ENCODE results near the gene PRMT5.

PRMT5 gene

DNA sequence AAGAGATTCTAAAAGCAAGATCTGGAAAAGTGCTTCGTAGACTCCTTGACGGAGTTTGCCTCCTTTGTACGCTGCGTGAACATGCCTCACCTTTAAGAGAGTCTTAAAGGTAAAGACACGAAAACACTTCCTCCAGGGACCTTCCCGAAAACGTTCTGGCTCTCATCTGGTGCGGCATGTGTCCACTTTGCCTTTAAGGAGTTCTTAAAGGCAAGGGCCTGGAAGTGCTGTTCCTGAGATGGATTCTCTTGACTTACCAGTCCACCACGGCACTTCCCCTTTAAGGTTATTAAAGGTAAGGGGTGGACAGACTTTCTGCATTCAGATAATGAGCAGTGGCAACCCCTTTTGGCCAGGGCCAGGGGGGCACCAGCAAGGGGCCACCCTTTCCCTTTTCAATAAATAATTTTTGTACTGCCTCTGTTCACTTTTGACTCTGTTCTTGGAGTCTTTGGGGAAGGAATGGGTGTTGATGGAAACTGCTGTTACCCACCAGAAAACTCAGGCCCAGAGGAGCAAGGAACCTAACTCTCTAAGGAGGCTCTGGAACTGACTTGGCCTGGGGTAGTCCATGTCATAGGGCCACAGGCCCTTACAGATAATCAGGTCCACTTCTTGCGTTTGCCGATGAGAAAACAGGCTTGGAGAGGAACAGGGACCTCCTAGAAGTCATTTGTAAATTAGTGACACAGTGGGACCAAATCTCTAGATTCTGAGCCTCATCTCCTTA lies 41.8 kb downstream of the PRMT5 start:
- H3K27me3 ChIP-seq, result no peaks in the 10 kb centered on the region
- no peaks in the 10 kb centered on the region for H3K9me3 ChIP-seq
- H3K4me1 ChIP-seq, result peaks cover 7% of the 10 kb centered on the region
- H3K36me3 ChIP-seq, result no peaks in the 10 kb centered on the region
- TF ChIP-seq, protein P1, sequence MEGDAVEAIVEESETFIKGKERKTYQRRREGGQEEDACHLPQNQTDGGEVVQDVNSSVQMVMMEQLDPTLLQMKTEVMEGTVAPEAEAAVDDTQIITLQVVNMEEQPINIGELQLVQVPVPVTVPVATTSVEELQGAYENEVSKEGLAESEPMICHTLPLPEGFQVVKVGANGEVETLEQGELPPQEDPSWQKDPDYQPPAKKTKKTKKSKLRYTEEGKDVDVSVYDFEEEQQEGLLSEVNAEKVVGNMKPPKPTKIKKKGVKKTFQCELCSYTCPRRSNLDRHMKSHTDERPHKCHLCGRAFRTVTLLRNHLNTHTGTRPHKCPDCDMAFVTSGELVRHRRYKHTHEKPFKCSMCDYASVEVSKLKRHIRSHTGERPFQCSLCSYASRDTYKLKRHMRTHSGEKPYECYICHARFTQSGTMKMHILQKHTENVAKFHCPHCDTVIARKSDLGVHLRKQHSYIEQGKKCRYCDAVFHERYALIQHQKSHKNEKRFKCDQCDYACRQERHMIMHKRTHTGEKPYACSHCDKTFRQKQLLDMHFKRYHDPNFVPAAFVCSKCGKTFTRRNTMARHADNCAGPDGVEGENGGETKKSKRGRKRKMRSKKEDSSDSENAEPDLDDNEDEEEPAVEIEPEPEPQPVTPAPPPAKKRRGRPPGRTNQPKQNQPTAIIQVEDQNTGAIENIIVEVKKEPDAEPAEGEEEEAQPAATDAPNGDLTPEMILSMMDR (IDR thresholded peaks at IDR 0.05; ENCODE audit: low read depth, low read length), result no peak
- peak overlapping the region; percentile 65 for H3K4me3 ChIP-seq (ENCODE audit: low read depth, low read length)
- no peak for DNase-seq

DNA sequence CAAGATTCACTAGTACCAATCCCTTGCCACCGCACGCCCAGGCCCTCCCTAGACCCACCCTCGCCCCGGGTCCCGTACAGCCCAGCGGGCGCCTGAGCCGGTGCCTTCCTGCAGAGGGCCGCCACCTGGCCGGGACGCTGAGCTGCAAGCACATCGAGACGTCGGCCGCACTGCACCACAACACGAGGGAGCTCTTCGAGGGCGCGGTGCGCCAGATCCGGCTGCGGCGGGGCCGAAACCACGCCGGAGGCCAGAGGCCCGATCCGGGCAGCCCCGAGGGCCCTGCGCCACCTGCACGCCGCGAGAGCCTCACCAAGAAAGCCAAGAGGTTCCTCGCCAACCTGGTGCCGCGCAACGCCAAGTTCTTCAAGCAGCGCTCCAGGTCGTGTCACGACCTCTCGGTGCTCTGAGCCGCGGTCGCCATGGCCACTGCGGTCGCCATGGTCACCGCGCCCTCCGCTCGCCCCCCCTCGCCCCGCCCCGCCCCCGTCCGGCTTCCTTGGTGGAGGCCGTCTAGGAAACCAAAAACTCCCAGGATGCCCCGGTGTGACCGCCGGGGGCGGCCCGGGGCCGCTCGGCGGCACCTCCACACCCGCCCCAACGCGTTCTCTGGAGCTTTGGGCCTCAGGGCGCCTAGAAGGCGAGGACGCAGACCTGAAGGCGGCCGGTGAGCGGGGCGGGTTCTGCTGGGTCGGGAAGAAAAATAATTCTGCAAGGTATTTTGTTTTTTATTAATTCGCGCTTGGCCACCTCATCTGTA lies 42.5 kb downstream of the PRMT5 start:
- Histone ChIP-seq H3K4me1 (peaks cover 7% of the 10 kb centered on the region), H3K27me3 (no peaks in the 10 kb centered on the region), H3K4me3 (ENCODE audit: low read depth, low read length) (peak overlapping the region; percentile 65), H3K36me3 (no peaks in the 10 kb centered on the region), H3K9me3 (no peaks in the 10 kb centered on the region)
- TF ChIP-seq, protein P1 (IDR thresholded peaks at IDR 0.05; ENCODE audit: low read depth, low read length), result peak; percentile 7; the same call in 1 of the 2 replicates
- peak; percentile 64 for DNase-seq

DNA sequence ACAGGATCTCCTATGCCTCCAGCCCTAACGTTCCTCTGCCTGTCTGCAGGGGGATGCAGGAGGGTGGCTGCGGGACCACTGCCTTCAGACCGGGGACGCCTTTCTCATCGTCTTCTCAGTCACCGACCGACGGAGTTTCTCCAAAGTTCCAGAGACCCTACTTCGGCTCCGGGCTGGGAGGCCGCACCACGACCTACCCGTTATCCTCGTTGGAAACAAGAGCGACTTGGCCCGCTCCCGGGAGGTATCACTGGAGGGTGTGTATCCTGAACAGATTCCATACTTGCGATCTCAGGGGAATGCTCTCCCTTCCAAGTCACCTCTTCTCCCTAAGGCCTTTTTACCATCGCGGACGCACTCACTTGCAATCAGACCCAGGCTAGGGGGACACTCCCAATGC lies 43.2 kb downstream of the PRMT5 start:
- no peaks in the 10 kb centered on the region for H3K36me3 ChIP-seq
- TF ChIP-seq, protein P1 (IDR thresholded peaks at IDR 0.05; ENCODE audit: low read depth, low read length), result no peak
- peak overlapping the region; percentile 65 for H3K4me3 ChIP-seq (ENCODE audit: low read depth, low read length)
- no peak for DNase-seq
- H3K27me3 ChIP-seq, result no peaks in the 10 kb centered on the region
- H3K9me3 ChIP-seq, result no peaks in the 10 kb centered on the region
- H3K4me1 ChIP-seq, result peaks cover 7% of the 10 kb centered on the region

DNA sequence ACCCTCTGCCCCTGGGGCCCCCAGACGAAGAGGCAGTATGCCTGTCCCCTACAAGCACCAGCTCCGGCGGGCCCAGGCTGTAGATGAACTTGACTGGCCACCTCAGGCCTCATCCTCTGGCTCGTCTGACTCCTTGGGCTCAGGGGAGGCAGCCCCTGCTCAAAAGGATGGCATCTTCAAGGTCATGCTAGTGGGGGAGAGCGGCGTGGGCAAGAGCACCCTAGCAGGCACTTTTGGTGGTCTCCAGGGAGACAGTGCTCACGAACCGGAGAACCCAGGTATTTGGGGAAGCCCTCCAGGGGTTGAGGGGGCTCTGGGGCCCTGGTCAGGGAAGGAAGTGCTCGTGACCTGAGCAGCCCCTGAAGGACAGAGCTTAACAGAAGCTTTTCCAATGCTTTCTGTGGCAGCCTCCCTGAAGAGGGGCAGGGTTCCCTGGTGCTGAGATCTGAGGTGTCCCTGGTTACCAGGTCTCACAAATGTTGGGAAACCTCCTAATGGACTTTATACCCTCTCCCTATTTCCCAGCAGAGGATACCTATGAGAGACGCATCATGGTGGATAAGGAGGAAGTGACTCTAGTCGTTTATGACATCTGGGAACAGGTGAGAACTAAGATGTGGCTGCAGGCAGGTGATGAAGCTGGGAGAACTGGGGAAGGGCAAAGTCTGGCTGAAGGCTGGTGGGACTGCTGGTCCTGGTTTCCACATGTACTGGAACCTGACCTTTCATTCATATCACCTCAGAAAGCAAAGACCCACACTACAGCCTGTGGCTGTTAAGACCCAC lies 44.2 kb downstream of the PRMT5 start:
- Histone ChIP-seq H3K4me3 (ENCODE audit: low read depth, low read length) (no peak overlapping the region), H3K27me3 (no peaks in the 10 kb centered on the region), H3K36me3 (no peaks in the 10 kb centered on the region), H3K9me3 (no peaks in the 10 kb centered on the region), H3K4me1 (peaks cover 7% of the 10 kb centered on the region)
- no peak for DNase-seq
- TF ChIP-seq, protein P1 (IDR thresholded peaks at IDR 0.05; ENCODE audit: low read depth, low read length), result no peak

DNA sequence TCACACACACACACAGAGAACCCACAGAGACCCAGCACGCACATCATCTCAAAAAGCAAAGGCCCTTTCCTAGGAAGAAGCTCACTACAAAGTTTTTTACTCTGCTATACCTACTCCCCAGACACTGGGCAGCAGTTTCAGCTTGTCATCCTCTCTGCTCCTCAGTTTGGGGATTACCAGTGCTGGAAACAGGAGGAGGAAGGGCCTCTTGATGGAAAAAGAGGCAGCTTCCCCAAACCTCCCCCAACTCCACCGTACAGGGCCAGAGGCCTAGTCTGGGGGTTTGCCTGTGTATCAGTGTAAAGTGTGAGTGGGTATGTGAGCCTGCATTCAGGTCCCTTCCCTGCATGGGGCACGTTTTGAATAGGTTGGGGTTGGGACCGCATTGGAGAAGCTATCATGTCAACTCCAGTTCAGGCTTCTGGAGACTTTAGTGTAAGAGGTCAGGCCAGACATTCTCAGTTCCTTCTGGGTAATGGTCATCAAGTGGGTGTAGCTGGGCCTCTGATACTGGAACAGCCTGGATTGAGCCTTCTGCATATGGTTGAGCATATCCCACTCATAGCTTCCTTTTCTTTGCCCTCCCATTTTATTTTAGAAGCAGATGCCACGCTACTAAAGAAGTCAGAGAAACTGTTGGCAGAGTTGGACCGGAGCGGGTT lies 45.0 kb downstream of the PRMT5 start:
- no peaks in the 10 kb centered on the region for H3K9me3 ChIP-seq
- H3K4me1 ChIP-seq, result peaks cover 7% of the 10 kb centered on the region
- H3K4me3 ChIP-seq (ENCODE audit: low read depth, low read length), result no peak overlapping the region
- no peaks in the 10 kb centered on the region for H3K36me3 ChIP-seq
- TF ChIP-seq, protein P1 (IDR thresholded peaks at IDR 0.05; ENCODE audit: low read depth, low read length), result no peak
- DNase-seq, result no peak
- no peaks in the 10 kb centered on the region for H3K27me3 ChIP-seq

All from BE2C (cell line).